ENCODE measurements around the gene PARD3B. TPM values are rescaled to one million over a fixed set of nuclear protein-coding genes. Genes with fewer than 3 reads are reported as not detected.
A peak's percentile ranks its signal among the peaks of the same experiment; 100 is the strongest.

The PARD3B gene
- total and polyA plus RNA-seq, 2 experiments from 2014 or later, result 3.5 to 4.4 TPM

DNA sequence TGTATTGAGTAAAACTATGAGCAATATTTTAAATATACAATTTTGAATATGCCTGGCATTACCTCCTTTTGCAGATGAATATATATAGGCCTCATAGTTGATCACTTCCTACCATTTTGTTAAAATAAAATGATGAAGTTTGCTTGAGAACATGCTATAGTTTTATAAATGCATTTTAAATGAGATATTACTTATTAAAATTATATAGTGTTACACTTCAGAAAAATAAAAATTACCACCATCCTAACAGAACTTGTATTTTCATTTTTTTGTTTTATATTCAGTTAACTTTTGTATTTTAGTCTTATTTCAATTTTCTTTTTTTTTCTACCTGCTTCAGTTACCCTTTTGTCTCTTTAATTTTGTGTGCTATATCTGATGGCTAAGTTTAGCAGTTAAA lies 426.9 kb downstream of the PARD3B start:
- no peaks in the 10 kb centered on the region for H3K79me2 ChIP-seq (replicated peaks; ENCODE audit: insufficient read depth)
- no peak overlapping the region for H3K4me2 ChIP-seq
- H3K36me3 ChIP-seq (ENCODE audit: insufficient read depth), result no peaks in the 10 kb centered on the region
- H3K4me1 Mint-ChIP-seq, result peaks cover 15% of the 10 kb centered on the region
- no peaks in the 10 kb centered on the region for H3K36me3 Mint-ChIP-seq (ENCODE audit: low read depth)
- no peaks in the 10 kb centered on the region for H3K9me3 Mint-ChIP-seq
- H3K27ac ChIP-seq (ENCODE audit: low read depth), result no peak overlapping the region
- no peaks in the 10 kb centered on the region for H3K27me3 ChIP-seq (ENCODE audit: insufficient read depth)
- H3K9me2 ChIP-seq (ENCODE audit: insufficient read depth), result no peaks in the 10 kb centered on the region
- no peaks in the 10 kb centered on the region for H3F3A ChIP-seq (replicated peaks; ENCODE audit: low read depth)
- no peaks in the 10 kb centered on the region for H4K20me1 ChIP-seq (replicated peaks; ENCODE audit: insufficient read depth)
- ATAC-seq, result no peak
- 0 out of 2 replicates have a peak, but pooled peaks cover 6% of the 10 kb centered on the region for H3K4me1 ChIP-seq (ENCODE audit: insufficient read depth)
- no peak overlapping the region for H2AFZ ChIP-seq
- H3K4me3 ChIP-seq, result no peak overlapping the region
- H3K27me3 Mint-ChIP-seq (ENCODE audit: insufficient read depth, low read depth, poor library complexity), result no peaks in the 10 kb centered on the region
- TF ChIP-seq NANOG (IDR thresholded peaks at IDR 0.05; ENCODE audit: borderline replicate concordance), result no peak
- no peak for TF ChIP-seq EZH2 (IDR thresholded peaks at IDR 0.05; ENCODE audit: low read depth, unreplicated experiment)
- TF ChIP-seq, protein P1, sequence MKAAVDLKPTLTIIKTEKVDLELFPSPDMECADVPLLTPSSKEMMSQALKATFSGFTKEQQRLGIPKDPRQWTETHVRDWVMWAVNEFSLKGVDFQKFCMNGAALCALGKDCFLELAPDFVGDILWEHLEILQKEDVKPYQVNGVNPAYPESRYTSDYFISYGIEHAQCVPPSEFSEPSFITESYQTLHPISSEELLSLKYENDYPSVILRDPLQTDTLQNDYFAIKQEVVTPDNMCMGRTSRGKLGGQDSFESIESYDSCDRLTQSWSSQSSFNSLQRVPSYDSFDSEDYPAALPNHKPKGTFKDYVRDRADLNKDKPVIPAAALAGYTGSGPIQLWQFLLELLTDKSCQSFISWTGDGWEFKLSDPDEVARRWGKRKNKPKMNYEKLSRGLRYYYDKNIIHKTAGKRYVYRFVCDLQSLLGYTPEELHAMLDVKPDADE (IDR thresholded peaks at IDR 0.05), result no peak
- no peak overlapping the region for H3K4me3 Mint-ChIP-seq
- no peak for DNase-seq (ENCODE audit: low spot score)
- H3K27ac Mint-ChIP-seq, result no peak overlapping the region

DNA sequence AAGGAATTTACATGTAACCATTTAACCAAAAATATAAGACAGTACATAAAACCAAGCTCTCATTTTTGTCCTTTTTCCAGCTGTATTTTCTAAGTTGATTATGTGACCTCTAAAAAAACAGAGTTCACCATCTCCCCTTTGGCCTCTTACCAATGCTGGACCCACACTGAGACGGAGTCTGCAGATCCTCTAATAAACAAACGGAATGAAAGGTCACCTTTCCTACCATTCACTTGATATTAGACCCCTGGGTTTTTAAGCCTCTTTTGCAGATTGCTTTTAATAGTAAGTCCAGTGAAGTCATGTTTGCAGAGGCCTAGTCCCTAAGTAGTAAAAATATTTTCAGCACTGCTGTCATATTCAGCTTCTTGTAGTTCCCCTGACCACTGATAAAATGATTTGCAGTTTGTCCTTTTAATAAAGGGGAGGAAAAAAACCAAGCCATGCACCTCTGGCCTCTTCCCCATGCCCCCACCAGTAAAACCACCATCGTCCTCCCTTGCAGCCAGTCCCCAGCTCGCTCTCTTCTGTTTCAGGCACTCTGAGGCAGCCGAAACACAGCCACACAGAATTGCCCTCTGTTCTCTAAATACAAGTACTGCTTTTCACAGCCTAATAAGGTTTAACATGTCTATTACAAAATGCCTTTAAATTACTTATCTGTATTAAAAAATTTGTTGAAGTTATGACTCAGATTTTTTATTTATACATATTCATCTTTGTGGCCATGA lies 427.5 kb downstream of the PARD3B start:
- Histone ChIP-seq H2AFZ (peak overlapping the region; percentile 11; the same call in 1 of the 2 replicates), H3K4me2 (no peak overlapping the region), H3K9me2 (ENCODE audit: insufficient read depth) (no peaks in the 10 kb centered on the region), H3K27me3 (ENCODE audit: insufficient read depth) (no peaks in the 10 kb centered on the region), H3K27ac (ENCODE audit: low read depth) (no peak overlapping the region), H3K4me1 (ENCODE audit: insufficient read depth) (0 out of 2 replicates have a peak, but pooled peaks cover 6% of the 10 kb centered on the region), H3K4me3 (no peak overlapping the region), H3F3A (replicated peaks; ENCODE audit: low read depth) (no peaks in the 10 kb centered on the region), H4K20me1 (replicated peaks; ENCODE audit: insufficient read depth) (no peaks in the 10 kb centered on the region), H3K36me3 (ENCODE audit: insufficient read depth) (no peaks in the 10 kb centered on the region), H3K79me2 (replicated peaks; ENCODE audit: insufficient read depth) (no peaks in the 10 kb centered on the region)
- TF ChIP-seq CREB1 (CRISPR knock-in tag; IDR thresholded peaks at IDR 0.05; ENCODE audit: low read depth) (no peak), NANOG (IDR thresholded peaks at IDR 0.05; ENCODE audit: borderline replicate concordance) (no peak), POLR2AphosphoS5 (IDR thresholded peaks at IDR 0.05; ENCODE audit: low read depth) (no peak), ZNF114 (CRISPR knock-in tag; IDR thresholded peaks at IDR 0.05) (no peak), EZH2phosphoT487 (IDR thresholded peaks at IDR 0.05; ENCODE audit: unreplicated experiment) (no peak), JUNB (IDR thresholded peaks at IDR 0.05; ENCODE audit: unreplicated experiment) (no peak), EZH2 (IDR thresholded peaks at IDR 0.05; ENCODE audit: low read depth, unreplicated experiment) (no peak)
- TF ChIP-seq, protein P1 (IDR thresholded peaks at IDR 0.05), result no peak
- TF ChIP-seq, protein P2, sequence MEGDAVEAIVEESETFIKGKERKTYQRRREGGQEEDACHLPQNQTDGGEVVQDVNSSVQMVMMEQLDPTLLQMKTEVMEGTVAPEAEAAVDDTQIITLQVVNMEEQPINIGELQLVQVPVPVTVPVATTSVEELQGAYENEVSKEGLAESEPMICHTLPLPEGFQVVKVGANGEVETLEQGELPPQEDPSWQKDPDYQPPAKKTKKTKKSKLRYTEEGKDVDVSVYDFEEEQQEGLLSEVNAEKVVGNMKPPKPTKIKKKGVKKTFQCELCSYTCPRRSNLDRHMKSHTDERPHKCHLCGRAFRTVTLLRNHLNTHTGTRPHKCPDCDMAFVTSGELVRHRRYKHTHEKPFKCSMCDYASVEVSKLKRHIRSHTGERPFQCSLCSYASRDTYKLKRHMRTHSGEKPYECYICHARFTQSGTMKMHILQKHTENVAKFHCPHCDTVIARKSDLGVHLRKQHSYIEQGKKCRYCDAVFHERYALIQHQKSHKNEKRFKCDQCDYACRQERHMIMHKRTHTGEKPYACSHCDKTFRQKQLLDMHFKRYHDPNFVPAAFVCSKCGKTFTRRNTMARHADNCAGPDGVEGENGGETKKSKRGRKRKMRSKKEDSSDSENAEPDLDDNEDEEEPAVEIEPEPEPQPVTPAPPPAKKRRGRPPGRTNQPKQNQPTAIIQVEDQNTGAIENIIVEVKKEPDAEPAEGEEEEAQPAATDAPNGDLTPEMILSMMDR (conservative IDR thresholded peaks at IDR 0.05; ENCODE audit: low read depth in 2 of 2), result no peak
- TF ChIP-seq, protein P3, sequence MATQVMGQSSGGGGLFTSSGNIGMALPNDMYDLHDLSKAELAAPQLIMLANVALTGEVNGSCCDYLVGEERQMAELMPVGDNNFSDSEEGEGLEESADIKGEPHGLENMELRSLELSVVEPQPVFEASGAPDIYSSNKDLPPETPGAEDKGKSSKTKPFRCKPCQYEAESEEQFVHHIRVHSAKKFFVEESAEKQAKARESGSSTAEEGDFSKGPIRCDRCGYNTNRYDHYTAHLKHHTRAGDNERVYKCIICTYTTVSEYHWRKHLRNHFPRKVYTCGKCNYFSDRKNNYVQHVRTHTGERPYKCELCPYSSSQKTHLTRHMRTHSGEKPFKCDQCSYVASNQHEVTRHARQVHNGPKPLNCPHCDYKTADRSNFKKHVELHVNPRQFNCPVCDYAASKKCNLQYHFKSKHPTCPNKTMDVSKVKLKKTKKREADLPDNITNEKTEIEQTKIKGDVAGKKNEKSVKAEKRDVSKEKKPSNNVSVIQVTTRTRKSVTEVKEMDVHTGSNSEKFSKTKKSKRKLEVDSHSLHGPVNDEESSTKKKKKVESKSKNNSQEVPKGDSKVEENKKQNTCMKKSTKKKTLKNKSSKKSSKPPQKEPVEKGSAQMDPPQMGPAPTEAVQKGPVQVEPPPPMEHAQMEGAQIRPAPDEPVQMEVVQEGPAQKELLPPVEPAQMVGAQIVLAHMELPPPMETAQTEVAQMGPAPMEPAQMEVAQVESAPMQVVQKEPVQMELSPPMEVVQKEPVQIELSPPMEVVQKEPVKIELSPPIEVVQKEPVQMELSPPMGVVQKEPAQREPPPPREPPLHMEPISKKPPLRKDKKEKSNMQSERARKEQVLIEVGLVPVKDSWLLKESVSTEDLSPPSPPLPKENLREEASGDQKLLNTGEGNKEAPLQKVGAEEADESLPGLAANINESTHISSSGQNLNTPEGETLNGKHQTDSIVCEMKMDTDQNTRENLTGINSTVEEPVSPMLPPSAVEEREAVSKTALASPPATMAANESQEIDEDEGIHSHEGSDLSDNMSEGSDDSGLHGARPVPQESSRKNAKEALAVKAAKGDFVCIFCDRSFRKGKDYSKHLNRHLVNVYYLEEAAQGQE (IDR thresholded peaks at IDR 0.05; ENCODE audit: unreplicated experiment), result no peak
- H3K36me3 Mint-ChIP-seq (ENCODE audit: low read depth), result no peaks in the 10 kb centered on the region
- H3K4me1 Mint-ChIP-seq, result peaks cover 16% of the 10 kb centered on the region
- H3K27ac Mint-ChIP-seq, result peak overlapping the region; percentile 69
- ATAC-seq (peak; percentile 40; the same call in 1 of the 3 replicates), DNase-seq (ENCODE audit: low spot score) (no peak)
- H3K4me3 Mint-ChIP-seq, result no peak overlapping the region
- no peaks in the 10 kb centered on the region for H3K27me3 Mint-ChIP-seq (ENCODE audit: insufficient read depth, low read depth, poor library complexity)
- no peaks in the 10 kb centered on the region for H3K9me3 Mint-ChIP-seq
